ENCODE data around the gene INSL3. TPM values are rescaled to one million over a fixed set of nuclear protein-coding genes. Genes with fewer than 3 reads are reported as not detected.

Gene INSL3
- total and polyA plus RNA-seq, 2 of the 13 experiments (the other 11 are each of a cell fraction or from before 2014, with no cell fraction given): 0.30 TPM; not detected in 1

DNA sequence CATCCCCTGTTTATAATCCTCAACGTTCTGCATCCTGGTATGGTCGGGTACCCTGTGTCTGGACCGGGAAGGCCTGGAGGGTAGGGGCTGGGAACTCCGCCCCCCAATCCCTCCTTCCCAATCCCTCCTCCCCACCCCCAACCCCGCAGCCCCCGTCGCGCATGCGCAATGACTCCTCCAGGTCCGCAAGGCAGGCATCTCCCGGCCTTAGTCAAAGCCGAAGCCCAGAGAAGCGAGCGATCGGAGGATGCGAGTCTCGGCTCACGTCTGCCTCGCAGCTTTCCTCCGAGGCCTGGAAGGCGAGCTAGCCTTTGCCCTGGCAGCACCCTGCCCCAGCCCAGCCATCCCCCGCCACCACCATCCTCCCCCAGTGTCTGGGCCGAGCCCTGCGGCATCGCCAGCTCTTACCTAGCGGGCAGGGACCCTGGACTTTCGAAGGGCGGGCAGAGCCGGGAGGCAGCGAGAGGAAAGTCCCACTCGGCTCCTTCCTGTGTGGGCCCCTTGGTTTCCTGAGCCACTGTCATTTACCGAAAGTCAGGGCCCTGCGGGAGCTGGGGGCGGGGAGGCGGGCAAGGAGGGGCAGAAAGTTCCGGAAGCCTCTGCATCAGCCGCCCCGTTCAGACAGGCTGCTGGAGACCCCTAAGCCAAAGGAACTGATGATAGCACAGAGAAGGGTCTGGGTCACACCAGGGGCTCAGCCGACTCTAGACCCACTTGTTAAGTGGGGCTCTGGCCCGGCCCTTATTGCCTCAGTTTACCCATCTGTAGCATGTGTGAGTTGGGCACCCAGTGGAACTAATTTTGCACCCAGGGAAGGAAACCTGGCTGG lies 26.4 kb upstream of the INSL3 start, which contains the start of gene JAK3 (continued):
- TF ChIP-seq ZNF703 (CRISPR knock-in tag; IDR thresholded peaks at IDR 0.05; ENCODE audit: borderline replicate concordance) (no peak), ZBTB4 (CRISPR knock-in tag; IDR thresholded peaks at IDR 0.05; ENCODE audit: borderline replicate concordance) (no peak), SMARCC2 (IDR thresholded peaks at IDR 0.05) (no peak), CEBPZ (IDR thresholded peaks at IDR 0.05; ENCODE audit: low read length) (no peak), SRF (IDR thresholded peaks at IDR 0.05; ENCODE audit: low read depth, low read length) (no peak), NFYC (CRISPR knock-in tag; IDR thresholded peaks at IDR 0.05) (no peak), ZNF326 (CRISPR knock-in tag; IDR thresholded peaks at IDR 0.05; ENCODE audit: borderline replicate concordance) (no peak), MYNN (CRISPR knock-in tag; IDR thresholded peaks at IDR 0.05; ENCODE audit: low read depth) (no peak), ZNF10 (CRISPR knock-in tag; IDR thresholded peaks at IDR 0.05; ENCODE audit: borderline replicate concordance, low read depth) (no peak), ZNF354B (CRISPR knock-in tag; IDR thresholded peaks at IDR 0.05) (no peak), CEBPB (IDR thresholded peaks at IDR 0.05; ENCODE audit: borderline replicate concordance, low read depth, low read length) (no peak), THAP7 (CRISPR knock-in tag; IDR thresholded peaks at IDR 0.05) (no peak), ARNT2 (CRISPR knock-in tag; IDR thresholded peaks at IDR 0.05; ENCODE audit: low read depth) (no peak)
- TF ChIP-seq, protein P1, sequence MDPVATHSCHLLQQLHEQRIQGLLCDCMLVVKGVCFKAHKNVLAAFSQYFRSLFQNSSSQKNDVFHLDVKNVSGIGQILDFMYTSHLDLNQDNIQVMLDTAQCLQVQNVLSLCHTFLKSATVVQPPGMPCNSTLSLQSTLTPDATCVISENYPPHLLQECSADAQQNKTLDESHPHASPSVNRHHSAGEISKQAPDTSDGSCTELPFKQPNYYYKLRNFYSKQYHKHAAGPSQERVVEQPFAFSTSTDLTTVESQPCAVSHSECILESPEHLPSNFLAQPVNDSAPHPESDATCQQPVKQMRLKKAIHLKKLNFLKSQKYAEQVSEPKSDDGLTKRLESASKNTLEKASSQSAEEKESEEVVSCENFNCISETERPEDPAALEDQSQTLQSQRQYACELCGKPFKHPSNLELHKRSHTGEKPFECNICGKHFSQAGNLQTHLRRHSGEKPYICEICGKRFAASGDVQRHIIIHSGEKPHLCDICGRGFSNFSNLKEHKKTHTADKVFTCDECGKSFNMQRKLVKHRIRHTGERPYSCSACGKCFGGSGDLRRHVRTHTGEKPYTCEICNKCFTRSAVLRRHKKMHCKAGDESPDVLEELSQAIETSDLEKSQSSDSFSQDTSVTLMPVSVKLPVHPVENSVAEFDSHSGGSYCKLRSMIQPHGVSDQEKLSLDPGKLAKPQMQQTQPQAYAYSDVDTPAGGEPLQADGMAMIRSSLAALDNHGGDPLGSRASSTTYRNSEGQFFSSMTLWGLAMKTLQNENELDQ (CRISPR knock-in tag; IDR thresholded peaks at IDR 0.05; ENCODE audit: borderline replicate concordance): no peak
- TF ChIP-seq, protein P2, sequence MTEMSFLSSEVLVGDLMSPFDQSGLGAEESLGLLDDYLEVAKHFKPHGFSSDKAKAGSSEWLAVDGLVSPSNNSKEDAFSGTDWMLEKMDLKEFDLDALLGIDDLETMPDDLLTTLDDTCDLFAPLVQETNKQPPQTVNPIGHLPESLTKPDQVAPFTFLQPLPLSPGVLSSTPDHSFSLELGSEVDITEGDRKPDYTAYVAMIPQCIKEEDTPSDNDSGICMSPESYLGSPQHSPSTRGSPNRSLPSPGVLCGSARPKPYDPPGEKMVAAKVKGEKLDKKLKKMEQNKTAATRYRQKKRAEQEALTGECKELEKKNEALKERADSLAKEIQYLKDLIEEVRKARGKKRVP (CRISPR knock-in tag; IDR thresholded peaks at IDR 0.05): no peak
